ENCODE measurements around the gene GOLGA5. TPM values are rescaled to one million over a fixed set of nuclear protein-coding genes. Genes with fewer than 3 reads are reported as not detected.

The GOLGA5 gene
- total and polyA plus RNA-seq, 2 of the 8 experiments (the other 6 are each of a cell fraction or from before 2014, with no cell fraction given) = 13.0 to 25.4 TPM

DNA sequence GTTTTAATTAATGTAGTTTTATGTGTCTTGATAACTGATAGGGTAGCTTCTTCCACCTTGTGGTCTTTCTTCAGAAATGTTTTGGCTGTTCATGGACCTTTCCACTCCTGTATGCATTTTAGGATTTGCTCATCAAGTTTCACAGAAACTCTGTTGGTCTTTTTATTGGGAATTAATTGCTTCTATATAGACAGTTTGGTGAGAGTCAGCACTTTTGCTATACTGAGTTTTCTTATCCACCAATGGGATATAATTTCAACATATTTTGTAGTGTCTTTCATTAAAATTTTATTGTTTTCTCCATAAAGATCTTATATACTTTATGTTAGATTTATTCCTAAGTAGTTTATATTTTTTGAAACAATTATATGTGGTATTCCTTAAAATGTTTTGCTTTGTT, 7.8 kb downstream of the GOLGA5 start:
- Histone ChIP-seq H3K9ac (replicated peaks in 1 of 4; ENCODE audit: extremely low read depth in 1 of 4, low read depth in 3 of 4, low read length in 3 of 4) (no peak overlapping the region), H3K4me1 (replicated peaks in 1 of 4; ENCODE audit: control insufficient read depth in 3 of 4, insufficient read depth in 4 of 4, low read length in 3 of 4) (no peaks in the 10 kb centered on the region), H4K20me1 (replicated peaks in 1 of 2; ENCODE audit: control insufficient read depth in 1 of 2, insufficient read depth in 2 of 2, low read length in 2 of 2) (peaks cover 2 to 4% of the 10 kb centered on the region in 2 experiments), H2BK120ac (replicated peaks; ENCODE audit: low read depth, low read length) (no peak overlapping the region), H3K23ac (ENCODE audit: insufficient read length) (no peak overlapping the region), H2BK20ac (ENCODE audit: low read length) (no peak overlapping the region), H2AK5ac (ENCODE audit: low read depth, low read length) (no peak overlapping the region), H3K4me2 (ENCODE audit: insufficient read depth in 1 of 2, low read depth in 2 of 2, low read length in 2 of 2) (no peak overlapping the region), H2BK15ac (ENCODE audit: low read length) (no peak overlapping the region), H3K23me2 (ENCODE audit: low read depth, low read length) (no peaks in the 10 kb centered on the region), H3K56ac (replicated peaks; ENCODE audit: insufficient read length, low read depth, low read length) (no peak overlapping the region), H3K14ac (ENCODE audit: insufficient read length) (no peak overlapping the region), H3K79me2 (ENCODE audit: control insufficient read depth in 1 of 2, insufficient read depth in 2 of 2, low read length in 2 of 2) (peaks cover 0 to 43% of the 10 kb centered on the region in 2 experiments; a peak in 2 of 4 replicates), H3K79me1 (ENCODE audit: low read depth, low read length) (no peaks in the 10 kb centered on the region), H3K4me3 (ENCODE audit: extremely low read depth in 1 of 4, insufficient read depth in 2 of 4, low read depth in 3 of 4, low read length in 4 of 4) (no peak overlapping the region), H4K8ac (ENCODE audit: extremely low read depth, insufficient read depth, low read length) (no peak overlapping the region), H2BK12ac (ENCODE audit: low read depth, low read length) (no peak overlapping the region), H3K18ac (ENCODE audit: extremely low read depth, low read length) (no peak overlapping the region), H3K4ac (replicated peaks; ENCODE audit: insufficient read length, low read depth, low read length) (no peak overlapping the region), H4K91ac (replicated peaks; ENCODE audit: insufficient read length, low read length) (no peak overlapping the region), H3K36me3 (ENCODE audit: control insufficient read depth in 2 of 4, insufficient read depth in 4 of 4, low read length in 3 of 4) (peaks cover 3 to 22% (median 13%) of the 10 kb centered on the region in 4 experiments; a peak in 7 of 8 replicates), H2BK5ac (ENCODE audit: low read depth, low read length) (no peak overlapping the region), H2AFZ (ENCODE audit: low read length) (no peak overlapping the region), H4K5ac (ENCODE audit: insufficient read length, low read depth, low read length) (no peak overlapping the region), H3K27ac (ENCODE audit: low read depth, low read length) (no peak overlapping the region), H3K9me3 (ENCODE audit: insufficient read depth in 2 of 2, low read depth in 1 of 2, low read length in 1 of 2) (no peaks in the 10 kb centered on the region), H3K27me3 (replicated peaks in 1 of 4; ENCODE audit: control insufficient read depth in 3 of 4, extremely low read depth in 1 of 4, insufficient read depth in 3 of 4, low read length in 3 of 4) (no peaks in the 10 kb centered on the region)
- no peak for DNase-seq (ENCODE audit: low read depth in 1 of 2, low spot score in 2 of 2)
- CTCF ChIA-PET (ENCODE audit: partially characterized antibody) = interaction anchor here (0.8 to 1.4 kb wide), 2 partner anchors 9 kb away, joined by 3 read pairs; no protein-coding TSS in a partner anchor
- TF ChIP-seq HDAC6 (IDR thresholded peaks at IDR 0.05; ENCODE audit: low read depth, low read length) (no peak), POLR2A (IDR thresholded peaks at IDR 0.05; ENCODE audit: control extremely low read depth in 1 of 2, low read depth in 2 of 2, low read length in 2 of 2) (no peak), BACH1 (IDR thresholded peaks at IDR 0.05; ENCODE audit: low read length) (no peak), SUZ12 (IDR thresholded peaks at IDR 0.05; ENCODE audit: low read length) (no peak), EZH2 (IDR thresholded peaks at IDR 0.05; ENCODE audit: low read depth, low read length, severe bottlenecking) (no peak), SAP30 (IDR thresholded peaks at IDR 0.05; ENCODE audit: insufficient read depth, insufficient replicate concordance, low read length) (no peak), NANOG (IDR thresholded peaks at IDR 0.05; ENCODE audit: insufficient read depth, low read depth, low read length, poor library complexity, severe bottlenecking) (no peak), CREB1 (IDR thresholded peaks at IDR 0.05) (no peak), CBX5 (IDR thresholded peaks at IDR 0.05; ENCODE audit: low read depth, low read length) (no peak), SIN3A (conservative IDR thresholded peaks at IDR 0.05 in 1 of 2, IDR thresholded peaks at IDR 0.05 in 1 of 2; ENCODE audit: low read depth in 1 of 2, low read length in 2 of 2) (no peak)
- POLR2A ChIA-PET (ENCODE audit: partially characterized antibody) = no interaction called here
- no peak for FAIRE-seq
